ENCODE data around the gene SNW1. TPM values are rescaled to one million over a fixed set of nuclear protein-coding genes. Genes with fewer than 3 reads are reported as not detected.
"Not testable (repeated sequence)": the region's sequence is repeated elsewhere in the genome, so short reads cannot be mapped to it uniquely, and the experiment has no call there.

The SNW1 gene
- polyA plus RNA-seq, 1 donor = 52.5 TPM

DNA sequence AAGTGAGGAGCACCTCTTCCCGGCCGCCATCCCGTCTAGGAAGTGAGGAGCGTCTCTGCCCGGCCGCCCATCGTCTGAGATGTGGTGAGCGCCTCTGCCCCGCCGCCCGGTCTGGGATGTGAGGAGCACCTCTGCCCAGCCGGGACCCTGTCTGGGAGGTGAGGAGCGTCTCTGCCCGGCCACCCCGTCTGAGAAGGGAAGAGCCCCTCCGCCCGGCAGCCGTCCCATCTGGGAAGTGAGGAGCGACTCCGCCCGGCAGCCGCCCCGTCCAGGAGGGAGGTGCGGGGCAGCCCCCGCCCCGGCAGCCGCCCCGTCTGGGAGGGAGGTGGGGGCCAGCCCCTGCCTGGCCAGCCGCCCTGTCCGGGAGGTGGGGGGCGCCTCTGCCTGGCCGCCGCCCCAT lies 13.5 kb downstream of the SNW1 start:
- DNase-seq = not testable (repeated sequence)

DNA sequence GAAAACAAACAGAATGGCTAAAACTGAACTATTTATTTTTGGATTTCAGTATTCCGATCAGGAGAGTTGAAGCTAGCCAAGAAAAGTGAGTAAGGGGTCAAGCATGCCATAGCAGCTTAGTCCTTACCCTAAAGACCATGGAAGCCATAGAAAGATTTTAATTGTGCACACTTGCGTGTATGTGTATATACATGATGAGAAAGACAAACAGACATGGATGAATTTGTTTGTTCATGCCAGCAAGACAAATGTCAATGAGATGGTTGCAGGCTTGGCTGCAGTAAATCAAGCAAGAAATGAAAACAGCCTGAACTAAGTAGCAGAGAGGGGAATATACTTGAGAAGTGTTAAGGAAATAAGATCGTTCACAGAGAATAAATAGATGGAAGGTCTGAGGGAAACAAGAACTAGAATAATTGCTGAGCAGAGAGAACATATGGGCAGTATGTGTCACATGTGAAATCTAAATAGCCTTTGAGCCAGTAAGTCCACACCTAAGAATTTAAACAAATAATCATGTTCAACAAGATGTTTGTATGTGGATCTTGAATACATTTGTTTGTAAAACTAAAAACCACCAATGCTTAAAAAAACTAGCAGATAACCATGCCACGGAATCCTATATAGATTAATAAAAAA lies 14.8 kb downstream of the SNW1 start:
- DNase-seq = no peak

DNA sequence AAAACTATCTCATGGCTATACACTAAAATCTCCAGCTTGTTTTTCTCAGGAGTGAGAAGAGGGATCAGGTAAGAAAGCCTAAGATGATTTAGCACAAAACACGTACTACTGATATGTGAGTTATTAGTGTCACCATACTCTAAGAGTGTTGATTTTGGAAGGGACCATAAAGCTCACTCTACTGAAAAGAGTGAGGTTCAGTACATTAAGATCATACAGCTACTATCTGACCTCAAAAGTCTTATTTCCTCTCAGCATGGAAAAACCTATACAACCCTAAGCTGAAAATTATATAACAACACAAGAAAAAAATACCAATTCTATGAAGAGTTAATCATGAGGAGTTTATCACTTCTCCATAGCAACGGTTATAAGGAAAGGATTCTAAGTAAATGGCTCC lies 19.5 kb downstream of the SNW1 start:
- DNase-seq = no peak

DNA sequence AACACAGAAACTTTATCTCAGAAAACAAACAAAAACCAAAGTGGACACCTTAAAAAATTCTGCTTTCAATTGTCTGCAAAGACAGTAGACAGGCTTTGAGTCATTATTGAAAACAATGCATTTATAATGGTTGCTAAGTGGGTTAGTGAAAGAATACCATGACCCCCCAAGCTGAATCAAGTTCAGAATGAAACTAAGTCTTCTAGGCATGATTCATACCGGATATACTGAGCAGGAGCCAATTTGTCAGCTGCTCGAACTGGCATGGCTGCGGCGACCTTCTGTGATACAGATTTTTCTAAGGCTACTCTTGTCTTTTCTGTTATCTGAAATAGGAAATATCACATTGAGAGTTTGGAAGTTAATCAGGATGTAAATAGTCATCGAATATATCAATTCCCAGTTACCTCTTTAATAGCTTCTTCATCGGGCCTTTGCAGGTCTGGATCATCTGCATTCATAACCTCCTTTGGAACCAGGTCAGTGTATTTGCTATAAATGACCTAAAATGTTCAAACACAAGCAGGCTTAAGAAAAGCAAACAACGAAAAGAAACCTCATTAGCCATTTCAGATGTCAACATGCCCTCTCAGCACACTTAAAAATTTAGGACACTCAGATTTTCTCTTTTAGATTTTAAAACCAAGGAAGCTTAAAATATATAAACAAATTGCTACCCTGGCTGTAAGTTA lies 22.3 kb downstream of the SNW1 start:
- DNase-seq = no peak

DNA sequence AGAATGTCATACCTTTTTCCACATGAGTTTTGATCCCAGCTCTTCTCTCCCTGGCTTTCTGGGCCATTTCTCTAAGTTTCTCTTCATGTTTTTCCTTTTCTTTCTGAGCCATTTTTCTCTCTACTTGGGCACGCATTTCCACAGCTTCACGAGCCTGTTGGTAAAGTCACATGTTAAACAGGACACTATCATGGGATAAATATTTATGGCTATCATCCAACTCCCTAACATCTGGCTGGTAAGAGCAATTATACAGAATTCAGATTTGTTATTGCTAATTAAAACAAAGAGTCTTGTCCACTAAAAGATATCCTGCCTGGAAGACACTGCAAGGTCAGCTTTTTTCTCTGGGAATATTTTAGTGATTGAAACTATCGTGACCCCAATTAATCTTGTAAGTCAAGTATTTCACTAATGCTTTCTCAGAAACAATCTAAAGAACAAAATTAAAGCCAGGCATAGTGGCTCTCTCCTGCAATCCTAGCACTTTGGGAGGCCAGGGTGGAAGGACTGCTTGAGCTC lies 29.9 kb downstream of the SNW1 start:
- no peak for DNase-seq

DNA sequence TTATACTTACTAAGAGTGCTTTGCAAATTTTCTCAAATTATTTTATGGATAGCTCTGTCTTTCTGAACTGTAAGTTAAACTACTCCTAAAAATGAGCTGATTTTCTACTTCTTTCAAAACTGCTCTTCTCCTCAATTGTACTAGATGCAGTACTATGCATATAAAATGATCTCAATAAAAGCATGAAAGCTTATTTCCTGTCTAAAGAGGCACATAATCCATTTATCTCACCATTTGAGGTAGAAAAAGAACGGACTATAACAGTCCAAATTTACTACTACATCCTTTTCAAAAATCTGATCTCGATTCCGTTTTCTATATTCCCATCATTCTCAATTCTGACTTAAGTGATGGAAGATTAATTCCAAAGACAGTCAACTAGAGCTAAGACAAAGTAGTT lies 38.7 kb downstream of the SNW1 start:
- no peak for DNase-seq

DNA sequence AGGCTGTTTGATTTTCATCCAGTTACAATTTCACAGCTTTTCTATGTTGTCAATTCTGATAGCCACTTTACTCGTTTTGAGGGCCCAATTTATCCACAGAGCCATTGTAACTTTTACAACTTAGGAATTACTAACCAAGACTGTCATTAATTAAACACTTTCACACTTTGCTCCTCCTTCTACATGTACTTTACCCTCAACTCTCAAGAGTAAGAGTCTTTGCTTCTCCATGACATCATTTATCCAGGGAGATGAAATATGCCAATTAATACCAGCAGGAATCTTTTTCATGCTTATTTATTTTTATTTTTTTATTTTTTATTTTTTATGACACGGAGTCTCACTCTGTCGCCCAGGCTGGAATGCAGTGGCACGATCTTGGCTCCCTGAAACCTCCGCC lies 39.5 kb downstream of the SNW1 start:
- DNase-seq = no peak

GRCh38 chr14:77717608-77718305 lies 43.2 kb downstream of the SNW1 start:
- no peak for DNase-seq

- no peak for DNase-seq
Measured at GRCh38 chr14:77714926-77715325, 46.0 kb downstream of the SNW1 start.

- DNase-seq = no peak
Measured at GRCh38 chr14:77710364-77710763, 50.6 kb downstream of the SNW1 start.

DNA sequence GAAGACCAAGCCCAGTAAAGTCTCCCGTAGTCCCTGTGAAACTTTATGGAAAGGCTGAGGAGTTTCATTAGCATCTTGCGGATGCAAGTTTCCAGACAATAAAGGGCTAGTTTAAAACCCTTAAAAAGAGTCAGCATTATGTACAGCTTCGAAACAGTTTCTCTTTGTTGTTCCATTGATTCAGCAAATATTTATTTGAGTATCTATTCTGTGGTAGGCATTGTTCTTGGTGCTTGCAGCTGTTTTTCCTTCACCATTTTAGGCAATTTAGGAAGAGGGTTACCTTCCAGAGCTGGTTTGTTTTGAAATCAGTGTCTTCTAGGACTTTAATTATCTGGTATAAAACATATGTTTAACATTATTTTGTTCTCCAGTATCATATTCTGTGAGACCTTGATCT lies 51.5 kb downstream of the SNW1 start:
- DNase-seq = no peak

DNA sequence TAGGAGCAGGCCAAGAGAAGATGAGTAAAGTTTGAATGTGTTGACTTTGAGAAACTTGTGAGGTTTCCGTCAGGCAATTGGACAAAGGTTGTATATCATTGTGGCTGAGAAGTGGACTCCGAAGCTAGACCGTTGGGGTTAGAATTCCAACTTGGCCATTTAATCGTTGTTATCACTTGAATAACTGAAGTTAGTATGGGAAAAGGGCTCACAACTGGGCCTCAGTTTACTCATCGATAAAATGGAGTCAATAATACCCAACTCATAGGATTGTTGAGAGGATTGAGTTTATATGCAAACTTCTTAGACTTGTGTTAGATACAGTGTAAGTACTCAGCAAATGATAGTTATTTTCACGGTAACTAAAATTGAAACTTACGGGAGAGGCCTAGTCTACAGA lies 52.2 kb downstream of the SNW1 start:
- DNase-seq = no peak

DNA sequence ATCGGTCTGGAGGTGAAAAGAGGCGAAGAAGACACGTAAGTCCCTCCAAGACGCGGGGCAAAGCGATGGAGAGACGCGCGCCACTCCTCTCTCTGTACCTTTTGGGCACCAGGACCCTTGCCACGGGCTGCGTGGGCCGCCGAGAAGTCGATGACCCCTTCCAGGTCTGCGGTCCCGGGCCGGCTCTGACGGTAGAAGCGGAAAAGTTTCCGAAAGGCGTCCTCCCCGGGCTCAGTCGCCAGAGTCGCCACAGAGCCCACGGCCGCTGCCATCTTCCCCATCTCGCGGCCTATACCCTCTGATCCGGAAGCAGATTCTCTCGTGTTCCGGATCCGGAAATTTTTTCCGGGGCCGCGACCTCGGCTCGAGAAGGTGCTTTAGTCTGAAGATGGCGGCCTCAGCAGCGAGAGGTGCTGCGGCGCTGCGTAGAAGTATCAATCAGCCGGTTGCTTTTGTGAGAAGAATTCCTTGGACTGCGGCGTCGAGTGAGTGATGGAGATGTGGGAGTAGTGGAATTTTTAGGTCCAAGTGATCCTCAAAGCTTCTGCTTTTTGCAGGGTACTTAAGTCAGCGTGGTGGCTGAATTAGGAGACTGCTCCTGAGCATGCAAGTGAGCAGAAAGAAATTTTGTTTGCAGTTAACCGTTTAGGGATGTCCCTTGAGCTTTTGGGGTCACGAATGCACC lies 53.1 kb downstream of the SNW1 start, which contains the start of the genes ALKBH1 and SLIRP:
Gene ALKBH1, minus strand, starts transcription at position 300 of the 685 bp plus-strand sequence. Its CDS starts 19 bp downstream, at position 281.
Gene SLIRP, plus strand, starts transcription at position 380 of the 685 bp plus-strand sequence. Its CDS starts 9 bp downstream, at position 389.
- peak; percentile 91 for DNase-seq

GRCh38 chr14:77707355-77707723 lies 53.6 kb downstream of the SNW1 start:
- DNase-seq = peak; percentile 23

DNA sequence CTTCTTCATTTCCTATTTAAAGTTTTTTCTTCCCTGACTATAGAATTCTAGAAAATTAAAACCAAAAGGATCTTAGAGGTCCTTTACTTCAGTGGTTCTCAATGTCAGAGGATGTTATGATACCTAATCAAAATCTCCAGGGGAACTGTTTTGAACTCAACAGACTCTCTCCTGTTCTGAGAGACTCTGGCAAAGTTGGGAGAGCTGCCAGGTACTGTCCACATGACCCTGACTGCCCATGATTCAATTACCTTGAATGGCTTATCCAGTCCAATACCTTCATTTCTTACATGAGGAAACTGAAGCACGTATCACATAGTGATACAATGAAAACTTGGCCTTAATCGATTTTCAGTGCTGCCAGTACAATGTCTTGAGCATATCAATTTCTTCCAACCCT lies 69.7 kb downstream of the SNW1 start:
- DNase-seq = no peak

DNA sequence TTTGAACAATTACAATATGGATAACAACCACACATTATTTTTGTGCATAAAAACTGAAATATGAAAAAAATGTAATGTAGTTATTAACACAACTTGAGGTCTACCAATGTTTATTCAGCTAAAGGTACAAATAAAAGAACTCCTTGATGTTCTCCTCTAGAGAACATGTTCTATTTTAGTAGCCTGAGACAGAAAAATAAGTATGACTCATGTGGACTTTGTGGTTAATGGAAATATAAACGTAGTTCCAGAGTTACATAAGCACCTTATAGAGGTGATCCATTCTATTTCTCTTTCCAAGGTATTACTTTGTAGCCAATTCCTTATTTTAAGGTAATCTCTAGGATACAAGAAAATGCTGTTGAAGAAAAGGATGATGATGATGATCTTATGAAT lies 78.8 kb downstream of the SNW1 start:
- no peak for DNase-seq

DNA sequence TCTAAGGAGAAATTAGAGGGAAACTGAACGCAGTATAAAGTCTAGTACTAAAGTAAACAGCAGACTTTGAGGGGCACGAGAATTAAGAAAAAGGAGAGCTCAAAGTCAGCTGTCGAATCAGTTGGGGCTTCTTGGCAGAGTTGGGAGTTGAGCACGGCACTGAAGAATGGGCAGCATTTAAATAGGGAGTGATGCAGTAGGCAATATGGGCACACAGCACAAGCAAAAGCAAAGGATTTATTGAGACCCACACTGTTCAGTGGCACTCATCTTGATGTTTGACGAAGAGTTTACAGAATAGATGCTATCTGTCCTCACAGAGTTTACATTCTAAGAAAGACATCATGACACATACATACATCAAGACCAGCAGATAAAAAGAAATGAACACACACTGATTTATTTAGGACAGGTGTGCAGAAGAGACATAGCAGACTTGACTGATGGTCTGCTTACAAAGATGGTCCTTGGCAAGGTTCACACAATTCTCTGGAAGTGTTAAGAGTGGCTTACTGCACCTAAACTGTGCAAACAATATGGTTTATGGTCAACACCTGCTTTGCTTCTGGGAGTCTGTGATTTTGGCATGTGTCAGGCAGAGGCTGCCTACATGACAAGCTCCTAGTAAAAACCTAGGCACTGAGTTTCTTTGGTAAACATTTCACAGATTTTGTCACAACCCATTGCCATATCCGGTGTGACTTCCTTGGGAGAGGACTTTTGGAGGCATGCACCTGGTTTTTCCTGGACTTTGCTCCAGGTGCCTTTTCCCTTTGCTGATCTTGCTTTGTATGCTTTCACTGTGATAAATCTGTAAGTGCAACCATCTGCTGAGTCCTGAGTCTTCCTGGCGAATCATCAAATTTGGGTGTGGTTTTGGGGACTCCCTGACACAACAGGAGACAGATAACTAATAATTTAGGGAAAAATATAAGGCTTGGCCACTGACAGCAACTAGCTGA lies 79.5 kb downstream of the SNW1 start:
- DNase-seq = no peak

GRCh38 chr14:77674931-77675330 lies 86.0 kb downstream of the SNW1 start:
- no peak for DNase-seq

DNA sequence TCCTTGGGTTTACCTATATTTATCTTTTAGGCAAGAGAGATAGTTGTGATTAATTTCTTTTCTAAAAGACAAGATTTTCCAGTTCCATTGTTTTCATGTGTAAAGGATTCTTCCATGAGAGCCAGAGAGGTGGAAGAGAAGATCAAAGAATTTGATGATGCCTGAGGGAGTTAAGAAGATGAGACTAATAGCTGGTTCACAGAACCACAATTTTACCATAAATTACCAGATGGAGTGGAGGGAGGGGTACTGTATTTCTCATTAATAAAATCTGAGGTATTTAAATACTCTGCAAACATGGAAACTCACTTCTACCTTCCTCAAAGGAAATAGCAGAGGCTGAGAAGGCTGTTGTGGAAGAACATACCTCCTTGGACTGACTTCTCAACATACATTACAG lies 87.8 kb downstream of the SNW1 start:
- DNase-seq = no peak

Measured in hindlimb muscle (tissue), 1 donor.